GM20000 (cell line): ENCODE data around the gene DPEP3.

Experiments
- DNase-seq: peaks from one replicate; pipeline ENCODE4 v3.0.0; 2012; ENCODE audit warnings: low spot score
- CTCF ChIP-seq: IDR thresholded peaks from 2 replicates; pipeline ENCODE4 v1.5.1; 2012; ENCODE audit warnings: mild to moderate bottlenecking, control low read depth; ENCODE audit errors: extremely low read depth, missing control alignments

Gene DPEP3

GRCh38 chr16:67988675-67989074 lies 8.4 kb upstream of the DPEP3 start:
- no peak for DNase-seq

DNA sequence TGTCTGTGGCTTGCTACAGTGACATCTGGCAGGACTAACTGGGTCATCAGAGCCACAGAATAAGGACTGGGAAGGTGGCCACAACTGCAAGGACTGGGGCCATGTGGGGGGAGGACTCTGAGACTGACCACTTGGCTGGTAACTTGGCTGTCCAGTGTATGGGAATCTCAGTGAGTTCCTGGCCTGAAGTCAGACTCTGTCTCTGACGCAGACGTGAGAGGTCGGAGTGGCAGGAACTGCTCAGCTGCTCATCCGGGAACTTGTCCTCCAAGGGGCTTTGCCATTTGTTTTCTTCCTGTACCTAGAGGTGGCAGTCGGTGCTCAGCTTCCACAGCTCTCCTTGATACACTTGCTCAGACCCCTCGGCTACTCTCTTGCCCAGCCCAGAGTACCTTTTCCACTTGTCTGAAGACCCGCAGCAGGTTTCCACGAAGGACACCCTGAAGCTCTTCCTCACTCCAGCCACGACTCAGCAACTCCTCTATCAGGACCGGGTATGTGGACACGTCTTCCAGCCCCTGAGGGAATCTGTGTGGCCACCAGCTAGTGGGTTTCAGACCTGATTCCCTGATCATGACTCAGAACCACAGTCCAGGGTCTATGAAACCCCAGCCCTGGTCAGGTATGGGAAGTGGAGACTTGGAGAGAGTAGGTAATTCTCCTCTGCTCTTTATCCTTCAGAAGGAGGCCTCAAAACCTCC lies 7.3 kb upstream of the DPEP3 start:
- no peak for DNase-seq
- no peak for TF ChIP-seq CTCF

More at GRCh38 chr16:67988675-67989074, 8.4 kb upstream of the DPEP3 start:
- TF ChIP-seq CTCF, result no peak

- no peak for DNase-seq
- no peak for TF ChIP-seq CTCF
Observed at GRCh38 chr16:67986949-67987348, 6.7 kb upstream of the DPEP3 start.

DNA sequence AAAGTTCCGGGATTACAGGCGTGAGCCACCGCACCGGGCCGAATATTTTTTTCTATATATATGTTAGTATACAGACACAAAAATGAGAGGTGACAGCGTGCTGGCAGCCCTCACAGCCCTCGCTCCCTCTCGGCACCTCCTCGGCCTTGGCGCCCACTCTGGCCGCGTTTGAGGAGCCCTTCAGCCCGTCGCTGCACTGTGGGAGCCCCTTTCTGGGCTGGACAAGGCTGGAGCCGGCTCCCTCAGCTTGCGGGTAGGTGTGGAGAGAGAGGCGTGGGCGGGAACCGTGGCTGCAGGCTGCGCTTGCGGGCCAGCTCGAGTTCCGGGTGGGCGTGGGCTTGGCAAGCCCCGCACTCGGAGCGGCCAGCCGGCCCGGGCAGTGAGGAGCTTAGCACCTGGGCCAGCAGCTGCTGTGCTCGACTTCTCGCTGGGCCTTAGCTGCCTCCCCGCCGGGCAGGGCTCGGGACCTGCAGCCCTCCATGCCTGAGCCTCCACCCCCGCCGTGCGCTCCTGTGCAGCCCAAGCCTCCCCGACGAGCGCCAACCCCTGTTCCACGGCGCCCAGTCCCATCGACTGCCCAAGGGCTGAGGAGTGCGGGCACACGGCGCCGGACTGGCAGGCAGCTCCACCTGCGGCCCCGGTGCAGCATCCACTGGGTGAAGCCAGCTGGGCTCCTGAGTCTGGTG lies 1.9 kb upstream of the DPEP3 start:
- no peak for DNase-seq
- TF ChIP-seq CTCF, result no peak

GRCh38 chr16:67977469-67978227 lies 2.7 kb downstream of the DPEP3 start:
- TF ChIP-seq CTCF, result no peak
- DNase-seq, result no peak

GRCh38 chr16:67977005-67977404 lies 3.3 kb downstream of the DPEP3 start:
- DNase-seq, result no peak
- no peak for TF ChIP-seq CTCF

- no peak for TF ChIP-seq CTCF
Observed at GRCh38 chr16:67976205-67976604, 4.1 kb downstream of the DPEP3 start.

More at GRCh38 chr16:67976205-67976604, 4.1 kb downstream of the DPEP3 start:
- no peak for DNase-seq
